HEK293T (cell line): ENCODE results near the gene NR3C2.

ENCODE experiments used
- BHLHE40 ChIP-seq: fragments of 450-650 bp; IDR thresholded peaks from 2 replicates; pipeline ENCODE4 v1.6.1; 2016; ENCODE audit warnings: mild to moderate bottlenecking, moderate library complexity, borderline replicate concordance
- FOXM1 ChIP-seq: fragments of 450-650 bp; IDR thresholded peaks from 2 replicates; pipeline ENCODE4 v1.6.1; 2017; ENCODE audit warnings: mild to moderate bottlenecking, borderline replicate concordance
- LEF1 ChIP-seq: fragments of 450-650 bp; IDR thresholded peaks from 2 replicates; pipeline ENCODE4 v1.6.1; 2017; ENCODE audit warnings: mild to moderate bottlenecking, borderline replicate concordance
- ZNF384 ChIP-seq: fragments of 450-650 bp; IDR thresholded peaks from 2 replicates; pipeline ENCODE4 v1.6.1; 2016

DNA sequence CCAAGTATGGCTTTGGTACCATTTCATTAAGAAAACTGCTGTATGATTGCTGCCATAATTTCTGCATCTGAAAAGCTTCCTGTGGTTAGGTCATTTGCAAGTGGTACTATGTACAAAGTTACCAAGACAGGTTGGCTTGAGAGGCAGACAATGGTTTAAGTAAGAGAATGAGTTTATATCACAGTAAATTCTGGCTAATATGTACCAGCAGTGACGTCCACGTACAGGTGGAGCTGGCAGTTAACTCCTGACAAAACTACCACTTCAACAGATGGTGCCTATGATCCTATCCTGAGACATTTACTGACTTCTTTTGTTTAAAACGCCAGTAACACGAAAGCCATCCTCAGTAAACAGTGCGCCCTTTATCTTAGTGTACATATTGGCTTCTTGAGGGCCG lies 198.4 kb downstream of the NR3C2 start:
- TF ChIP-seq LEF1 (no peak), ZNF384 (no peak), FOXM1 (no peak), BHLHE40 (no peak)
